ENCODE results near the gene CFAP68. TPM values are rescaled to one million over a fixed set of nuclear protein-coding genes. Genes with fewer than 3 reads are reported as not detected.

CFAP68 gene
- total RNA-seq, 1 experiment from 2014 or later, result 23.4 TPM

DNA sequence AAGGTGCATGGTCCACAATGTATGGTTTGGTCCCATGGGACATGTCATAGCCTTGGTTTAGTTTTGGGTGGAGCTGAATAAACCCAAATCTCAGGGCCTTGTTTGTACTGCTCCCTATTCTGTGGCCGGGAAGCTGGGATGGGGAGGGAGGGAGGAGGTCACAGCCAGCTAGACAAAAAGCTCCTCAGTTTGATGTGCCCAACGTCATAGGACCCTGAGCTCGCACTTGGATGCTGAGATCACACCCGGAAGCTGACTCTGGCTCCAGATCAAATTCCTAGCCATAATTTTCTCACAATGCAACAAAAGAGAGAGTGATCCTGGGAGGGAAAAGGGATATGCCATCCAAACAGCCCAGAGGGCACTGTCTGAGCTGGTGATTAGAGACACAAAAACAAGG is 34.7 kb downstream of the CFAP68 start:
- Histone ChIP-seq H3K18ac (ENCODE audit: insufficient read length, low read depth, low read length) (no peak overlapping the region), H2AK5ac (ENCODE audit: insufficient read length, low read length) (no peak overlapping the region), H3K4me2 (ENCODE audit: insufficient read depth, insufficient read length, low read length) (no peak overlapping the region), H2BK12ac (ENCODE audit: insufficient read length, low read depth, low read length) (no peak overlapping the region), H2BK20ac (ENCODE audit: low read depth, low read length, poor library complexity, severe bottlenecking) (no peak overlapping the region), H3K79me2 (ENCODE audit: insufficient read depth, low read length) (no peaks in the 10 kb centered on the region), H3K56ac (ENCODE audit: insufficient read length, low read depth, low read length) (no peak overlapping the region), H2AFZ (ENCODE audit: low read length) (no peak overlapping the region), H4K20me1 (ENCODE audit: control insufficient read depth, insufficient read depth, insufficient read length) (no peaks in the 10 kb centered on the region), H4K91ac (ENCODE audit: insufficient read length, low read depth, low read length) (no peak overlapping the region), H3K4me1 (ENCODE audit: insufficient read depth, low read length) (0 out of 2 replicates have a peak, but pooled peaks cover 2% of the 10 kb centered on the region), H3K27me3 (ENCODE audit: insufficient read depth, low read length) (no peaks in the 10 kb centered on the region), H2BK15ac (ENCODE audit: low read depth, low read length) (no peak overlapping the region), H3K23me2 (ENCODE audit: insufficient read length, low read depth, low read length, poor library complexity, severe bottlenecking) (no peaks in the 10 kb centered on the region), H3K9ac (ENCODE audit: extremely low read depth, insufficient read length, low read length) (no peak overlapping the region), H4K8ac (replicated peaks; ENCODE audit: insufficient read length, low read depth, low read length) (no peak overlapping the region), H3K27ac (ENCODE audit: insufficient read length, low read depth, low read length) (no peak overlapping the region), H3K14ac (ENCODE audit: insufficient read depth, low read length) (no peak overlapping the region), H3K23ac (ENCODE audit: insufficient read length, low read depth, low read length) (no peak overlapping the region), H3K9me3 (ENCODE audit: control insufficient read depth, low read depth, low read length) (no peaks in the 10 kb centered on the region), H2BK5ac (ENCODE audit: insufficient read length, low read length) (no peak overlapping the region), H3T11ph (ENCODE audit: low read length) (no peak overlapping the region), H3K79me1 (ENCODE audit: insufficient read depth, low read depth, low read length, poor library complexity, severe bottlenecking) (no peaks in the 10 kb centered on the region), H4K5ac (ENCODE audit: insufficient read length, low read depth, low read length) (no peak overlapping the region), H2BK120ac (ENCODE audit: low read depth, low read length, poor library complexity, severe bottlenecking) (no peak overlapping the region), H3K4ac (ENCODE audit: low read depth, low read length) (no peak overlapping the region)
- no CpG with 5 or more reads among the region's 4 CpGs for WGBS (ENCODE audit: extremely low coverage, insufficient read length, low lambda C conversion rate)
- Mint-ChIP-seq H3K36me3 (ENCODE audit: insufficient read depth in 1 of 3, low read depth in 3 of 3) (no peaks in the 10 kb centered on the region), H3K27me3 (ENCODE audit: low read depth) (no peaks in the 10 kb centered on the region), H3K27ac (peak overlapping the region in 1 of 3 experiments; percentile 52; a peak in 1 of 7 replicates), H3K4me3 (no peak overlapping the region), H3K9me3 (no peaks in the 10 kb centered on the region), H3K4me1 (peaks cover 32 to 48% of the 10 kb centered on the region in 2 experiments)
- DNase-seq, result no peak
- TF ChIP-seq, protein P1, sequence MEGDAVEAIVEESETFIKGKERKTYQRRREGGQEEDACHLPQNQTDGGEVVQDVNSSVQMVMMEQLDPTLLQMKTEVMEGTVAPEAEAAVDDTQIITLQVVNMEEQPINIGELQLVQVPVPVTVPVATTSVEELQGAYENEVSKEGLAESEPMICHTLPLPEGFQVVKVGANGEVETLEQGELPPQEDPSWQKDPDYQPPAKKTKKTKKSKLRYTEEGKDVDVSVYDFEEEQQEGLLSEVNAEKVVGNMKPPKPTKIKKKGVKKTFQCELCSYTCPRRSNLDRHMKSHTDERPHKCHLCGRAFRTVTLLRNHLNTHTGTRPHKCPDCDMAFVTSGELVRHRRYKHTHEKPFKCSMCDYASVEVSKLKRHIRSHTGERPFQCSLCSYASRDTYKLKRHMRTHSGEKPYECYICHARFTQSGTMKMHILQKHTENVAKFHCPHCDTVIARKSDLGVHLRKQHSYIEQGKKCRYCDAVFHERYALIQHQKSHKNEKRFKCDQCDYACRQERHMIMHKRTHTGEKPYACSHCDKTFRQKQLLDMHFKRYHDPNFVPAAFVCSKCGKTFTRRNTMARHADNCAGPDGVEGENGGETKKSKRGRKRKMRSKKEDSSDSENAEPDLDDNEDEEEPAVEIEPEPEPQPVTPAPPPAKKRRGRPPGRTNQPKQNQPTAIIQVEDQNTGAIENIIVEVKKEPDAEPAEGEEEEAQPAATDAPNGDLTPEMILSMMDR (conservative IDR thresholded peaks at IDR 0.05), result no peak

All from H9 (cell line).